GM12874 (cell line): ENCODE data around the gene TXNRD3.

Experiments
- CTCF ChIP-seq: IDR thresholded peaks from 2 replicates; pipeline ENCODE4 v1.5.1; 2011; ENCODE audit warnings: low read depth, mild to moderate bottlenecking, control low read depth, low read length, moderate library complexity; ENCODE audit not compliant: insufficient read depth

TXNRD3 gene

GRCh38 chr3:126654571-126655383 is at the start of gene TXNRD3:
TXNRD3 (minus strand) TSS chr3:126655124.
- no peak for TF ChIP-seq CTCF

DNA sequence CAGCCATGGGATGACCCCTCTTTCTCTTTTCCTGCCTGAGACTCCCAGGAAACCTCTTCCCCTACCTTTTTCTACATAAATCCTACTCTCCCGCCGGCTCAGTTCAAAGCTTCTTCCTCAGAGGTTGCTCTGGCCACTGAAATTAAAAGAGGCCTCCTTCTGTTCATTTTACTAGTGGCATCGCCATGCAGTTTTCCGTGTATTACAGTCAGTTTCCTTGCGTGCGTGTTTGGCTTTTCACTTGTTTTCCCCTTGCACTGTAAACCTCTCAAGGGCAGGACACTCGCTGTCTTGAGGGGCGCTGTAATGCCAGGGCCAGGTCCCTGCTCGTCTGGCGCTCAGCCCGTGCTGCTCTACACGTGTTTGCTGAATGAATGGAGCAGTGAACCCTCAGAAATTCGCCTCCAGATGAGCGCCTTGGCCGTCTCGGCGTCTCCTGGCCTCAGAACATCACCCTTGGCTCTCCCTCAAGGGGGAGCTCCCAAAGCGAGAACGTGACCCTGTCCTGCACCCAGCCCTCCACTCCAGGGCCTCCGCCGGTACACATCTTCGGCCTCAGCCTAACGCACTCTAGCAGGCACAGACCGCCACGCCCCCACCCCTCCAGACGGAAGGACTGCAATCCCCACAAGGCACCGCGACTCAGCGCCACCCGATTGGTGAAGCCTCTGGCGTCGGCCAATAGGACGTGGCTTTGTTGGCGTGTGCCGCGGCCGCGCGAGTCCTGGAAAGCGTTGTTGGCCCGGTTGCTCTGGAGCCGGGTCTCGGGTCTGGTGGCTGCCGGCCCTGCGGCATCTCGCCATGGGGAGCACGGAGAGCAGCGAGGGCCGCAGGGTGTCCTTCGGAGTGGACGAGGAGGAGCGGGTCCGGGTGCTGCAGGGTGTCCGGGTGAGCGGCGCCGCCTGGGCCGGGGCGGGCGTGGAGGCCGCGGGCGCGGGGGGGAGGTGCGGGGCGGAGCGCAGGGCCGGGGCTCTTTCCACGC is 48.9 kb upstream of the TXNRD3 start, which contains the start of gene CHCHD6:
CHCHD6 (plus strand) TSS at position 729 of the 982 bp plus-strand sequence; CDS start at position 802, 73 bp downstream.
- TF ChIP-seq CTCF, result no peak

GRCh38 chr3:126699011-126699410 is 44.1 kb upstream of the TXNRD3 start:
- TF ChIP-seq CTCF, result no peak

DNA sequence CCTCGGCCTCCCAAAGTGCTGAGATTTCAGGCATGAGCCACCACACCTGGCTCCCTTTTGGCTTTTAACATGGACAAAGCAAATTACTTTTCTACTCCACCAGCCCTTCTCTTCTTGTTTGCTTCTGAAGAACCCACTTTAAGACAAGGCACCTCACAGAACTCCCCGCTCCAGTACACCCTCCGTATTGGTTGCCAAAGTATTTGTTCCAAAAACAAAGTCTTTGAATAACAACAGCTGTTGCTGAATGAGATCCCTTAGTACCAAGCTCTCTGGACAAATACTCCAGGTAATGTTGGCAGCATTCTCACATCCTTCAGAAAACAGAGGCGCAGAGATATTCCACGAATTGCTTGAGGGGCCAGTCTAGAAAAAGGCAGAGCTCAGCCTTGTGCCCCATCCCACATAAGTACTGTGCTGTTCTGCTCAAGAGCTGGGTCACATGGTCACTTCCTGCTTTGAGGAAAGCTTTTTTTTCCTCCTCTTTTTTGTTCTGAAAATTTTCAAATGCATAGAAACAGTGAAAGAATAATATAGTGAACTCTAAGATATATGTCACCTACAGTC is 41.9 kb upstream of the TXNRD3 start:
- no peak for TF ChIP-seq CTCF

DNA sequence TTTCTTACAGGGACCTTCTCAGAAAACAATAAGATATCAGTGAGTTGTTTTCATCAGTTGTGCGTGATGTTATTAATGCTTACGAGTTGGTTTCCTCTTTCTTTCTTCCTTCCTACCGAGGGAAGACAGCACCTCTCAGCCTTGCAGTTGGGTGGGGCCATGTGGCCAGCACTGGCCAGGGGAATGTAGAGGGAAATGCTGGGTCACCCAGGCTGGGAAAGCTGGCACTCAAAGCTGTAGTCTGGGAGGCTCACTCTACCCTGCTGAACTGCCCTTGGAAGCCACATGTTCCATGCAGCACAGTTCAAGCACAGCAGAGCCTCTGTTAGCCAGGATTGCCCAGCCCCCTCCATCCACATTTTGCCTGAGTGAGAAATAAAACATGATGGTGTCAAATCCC is 39.0 kb upstream of the TXNRD3 start:
- TF ChIP-seq CTCF, result no peak

- no peak for TF ChIP-seq CTCF
Measured at GRCh38 chr3:126692858-126693257, 37.9 kb upstream of the TXNRD3 start.

DNA sequence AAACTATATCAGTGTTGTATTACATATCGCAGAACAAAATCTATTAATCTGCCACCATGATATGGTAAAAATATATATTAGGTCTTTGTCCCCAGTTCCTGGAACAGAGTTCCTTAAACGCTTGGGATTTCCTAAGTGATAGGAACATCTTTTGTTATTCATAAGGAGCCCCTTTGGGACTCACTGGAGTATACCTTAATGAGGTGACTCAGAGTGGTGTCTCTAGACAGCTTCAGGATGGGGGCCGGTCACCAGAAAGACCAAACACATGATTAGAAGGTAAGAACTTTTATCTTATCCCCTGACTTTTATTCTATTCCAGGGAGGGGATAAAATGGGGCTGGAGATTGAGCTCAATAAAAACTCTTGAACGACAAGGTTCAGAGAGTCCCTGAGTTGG is 36.8 kb upstream of the TXNRD3 start:
- TF ChIP-seq CTCF, result no peak
